ENCODE measurements around the gene CCDC187. TPM values are rescaled to one million over a fixed set of nuclear protein-coding genes. Genes with fewer than 3 reads are reported as not detected.

The CCDC187 gene
- total and polyA plus RNA-seq, 2 of the 13 experiments (the other 11 are each of a cell fraction or from before 2014, with no cell fraction given), result 0.03 to 0.13 TPM

- FAIRE-seq (no peak), DNase-seq (ENCODE audit: low spot score) (no peak), ATAC-seq (no peak)
- no peak overlapping the region for H3K9ac ChIP-seq (ENCODE audit: insufficient read depth, low read depth, low read length)
- no peaks in the 10 kb centered on the region for H3K79me2 ChIP-seq (ENCODE audit: insufficient read depth, low read length)
- peaks cover 28% of the 10 kb centered on the region for H3K4me1 ChIP-seq (ENCODE audit: insufficient read depth, low read length)
- CTCF ChIA-PET (ENCODE audit: low intra/inter-chr PET ratio, low total read pairs), result no interaction called here
- no peak overlapping the region for H3K4me3 ChIP-seq (replicated peaks in 1 of 3; ENCODE audit: insufficient read depth in 1 of 3, low read depth in 2 of 3, low read length in 3 of 3)
- H3K9me3 ChIP-seq (ENCODE audit: low read length), result no peaks in the 10 kb centered on the region
- no peak overlapping the region for H3K4me2 ChIP-seq (ENCODE audit: low read depth, low read length)
- intact Hi-C loops (cut with micrococcal nuclease; ENCODE audit: unreplicated experiment), result no loop called here
- POLR2A ChIA-PET, result no interaction called here
- H4K20me1 ChIP-seq (ENCODE audit: insufficient read depth, low read length), result no peaks in the 10 kb centered on the region
- no peak overlapping the region for H2AFZ ChIP-seq (ENCODE audit: low read length)
- WGBS (ENCODE audit: low lambda C conversion rate), result no CpG with 5 or more reads among the region's 4 CpGs
- H3K36me3 ChIP-seq (replicated peaks in 1 of 2; ENCODE audit: control insufficient read depth in 1 of 2, insufficient read depth in 2 of 2, low read length in 2 of 2), result no peaks in the 10 kb centered on the region
- H3K27ac ChIP-seq (ENCODE audit: extremely low read length, insufficient read depth, low read length), result no peak overlapping the region
- TF ChIP-seq PCBP2 (optimal IDR thresholded peaks at IDR 0.05; ENCODE audit: low read depth, low read length, poor library complexity, severe bottlenecking) (no peak), CREBL2 (CRISPR knock-in tag; IDR thresholded peaks at IDR 0.05; ENCODE audit: borderline replicate concordance) (no peak), LRRFIP1 (CRISPR knock-in tag; conservative IDR thresholded peaks at IDR 0.05) (no peak), ARID4A (CRISPR knock-in tag; IDR thresholded peaks at IDR 0.05; ENCODE audit: borderline replicate concordance) (no peak), ZNF333 (CRISPR knock-in tag; IDR thresholded peaks at IDR 0.05; ENCODE audit: borderline replicate concordance) (no peak), ZNF782 (CRISPR knock-in tag; IDR thresholded peaks at IDR 0.05; ENCODE audit: borderline replicate concordance) (no peak), PCBP1 (IDR thresholded peaks at IDR 0.05; ENCODE audit: borderline replicate concordance, low read depth, low read length) (no peak), ZNF530 (CRISPR knock-in tag; IDR thresholded peaks at IDR 0.05; ENCODE audit: low read depth) (no peak), EHMT2 (IDR thresholded peaks at IDR 0.05; ENCODE audit: borderline replicate concordance, low read depth, low read length) (no peak), GABPB1 (CRISPR knock-in tag; IDR thresholded peaks at IDR 0.05) (no peak), MXD4 (CRISPR knock-in tag; IDR thresholded peaks at IDR 0.05) (no peak), ZIK1 (CRISPR knock-in tag; IDR thresholded peaks at IDR 0.05; ENCODE audit: borderline replicate concordance, low read depth) (no peak), HMG20A (CRISPR knock-in tag; IDR thresholded peaks at IDR 0.05; ENCODE audit: borderline replicate concordance) (no peak)
- peaks cover 26 to 92% of the 10 kb centered on the region in 2 experiments for H3K27me3 ChIP-seq (ENCODE audit: control insufficient read depth in 1 of 2, insufficient read depth in 2 of 2, low read length in 2 of 2)
- no TSS peak for BruUV-seq (replicated peaks)
- in situ Hi-C loops (cut with HindIII; ENCODE audit: extremely low pct_ligation_motif_present, low pct_unique_long_range_greater_than_20kb), result loop anchor here (25.0 kb wide), 1 partner anchor 272 kb away; no protein-coding TSS in a partner anchor
Observed at GRCh38 chr9:136259517-136259813, 44.4 kb downstream of the CCDC187 start.
